Measurements from ENCODE around the gene ANKRD63. TPM values are rescaled to one million over a fixed set of nuclear protein-coding genes. Genes with fewer than 3 reads are reported as not detected.
A peak's percentile ranks its signal among the peaks of the same experiment; 100 is the strongest.

ANKRD63 gene
- total RNA-seq, 3 donors from 2014 or later: not detected

DNA sequence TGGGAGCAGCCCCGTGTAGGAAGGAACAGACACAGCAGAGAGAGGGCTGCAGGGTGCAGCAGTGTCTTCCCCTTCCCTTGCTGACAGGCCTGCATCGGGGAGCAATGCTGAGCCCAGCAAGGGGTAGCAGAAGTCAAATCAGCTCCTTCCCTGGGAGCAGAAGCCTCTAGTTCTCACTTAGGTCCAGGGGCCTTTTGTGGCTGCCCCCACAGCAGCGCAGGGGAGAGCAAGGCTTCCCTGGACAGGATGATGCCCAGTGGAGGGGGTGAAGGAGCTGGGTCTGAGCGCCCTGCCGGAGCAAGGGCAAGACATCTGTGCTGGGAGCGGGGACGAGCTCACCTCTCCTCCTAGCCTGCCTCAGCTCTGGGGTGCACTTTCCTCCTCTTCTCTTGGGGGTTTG, 24.0 kb upstream of the ANKRD63 start:
- Mint-ChIP-seq H3K9me3 (no peaks in the 10 kb centered on the region), H3K4me1 (ENCODE audit: low read depth) (peaks cover 45% of the 10 kb centered on the region), H3K4me3 (peak overlapping the region; percentile 95), H3K36me3 (ENCODE audit: insufficient read depth) (peaks cover 6% of the 10 kb centered on the region), H3K27me3 (ENCODE audit: low read depth) (no peaks in the 10 kb centered on the region)
- peak; percentile 8 to 12 for ATAC-seq
- no peak for DNase-seq

DNA sequence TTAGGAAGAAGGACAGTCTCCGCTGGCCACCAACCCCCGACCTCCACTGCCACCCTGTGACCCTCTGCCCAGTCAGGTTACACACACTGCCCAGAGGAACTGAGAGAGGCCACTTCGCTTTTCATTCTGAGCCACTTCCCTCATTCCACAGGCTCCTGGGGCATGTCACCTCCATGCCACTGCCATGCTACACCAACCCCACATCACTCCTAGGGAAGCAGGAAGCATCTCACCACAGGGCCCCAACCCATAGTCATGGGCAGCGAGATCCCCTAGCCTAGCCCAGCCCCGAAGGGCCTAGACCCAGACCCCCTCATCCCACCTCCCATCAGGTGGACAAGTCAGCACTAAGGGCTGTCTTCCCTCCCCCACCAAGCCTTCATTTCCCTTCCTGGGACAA, 23.5 kb upstream of the ANKRD63 start:
- peak overlapping the region; percentile 95 for H3K4me3 Mint-ChIP-seq
- H3K36me3 Mint-ChIP-seq (ENCODE audit: insufficient read depth): peaks cover 11% of the 10 kb centered on the region
- ATAC-seq (no peak), DNase-seq (no peak)
- peaks cover 45% of the 10 kb centered on the region for H3K4me1 Mint-ChIP-seq (ENCODE audit: low read depth)
- no peaks in the 10 kb centered on the region for H3K9me3 Mint-ChIP-seq
- no peaks in the 10 kb centered on the region for H3K27me3 Mint-ChIP-seq (ENCODE audit: low read depth)

DNA sequence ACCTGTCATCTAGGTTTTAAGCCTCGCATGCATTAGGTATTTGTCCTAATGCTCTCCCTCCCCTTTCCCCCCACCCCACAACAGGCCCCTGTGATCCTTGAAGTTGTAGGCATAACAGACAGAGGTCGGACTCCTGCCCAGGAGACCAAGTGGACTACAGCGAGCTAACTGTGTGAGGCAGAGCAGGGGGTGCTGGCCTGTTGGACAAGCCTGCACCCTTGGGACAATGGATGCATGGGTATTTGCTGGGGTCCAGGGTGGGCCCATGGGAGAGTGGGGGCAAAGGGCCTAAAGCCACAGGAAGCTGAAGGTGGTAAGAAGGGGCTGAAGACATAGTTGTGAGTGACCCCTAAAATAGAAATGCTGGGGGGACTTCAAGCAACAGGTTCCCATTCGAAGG, 22.4 kb upstream of the ANKRD63 start:
- H3K4me1 Mint-ChIP-seq (ENCODE audit: low read depth): peaks cover 45% of the 10 kb centered on the region
- peaks cover 19% of the 10 kb centered on the region for H3K36me3 Mint-ChIP-seq (ENCODE audit: insufficient read depth)
- ATAC-seq (no peak), DNase-seq (no peak)
- H3K4me3 Mint-ChIP-seq: no peak overlapping the region
- H3K27me3 Mint-ChIP-seq (ENCODE audit: low read depth): no peaks in the 10 kb centered on the region
- H3K9me3 Mint-ChIP-seq: no peaks in the 10 kb centered on the region

GRCh38 chr15:40303576-40303975, 20.7 kb upstream of the ANKRD63 start:
- Mint-ChIP-seq H3K27me3 (ENCODE audit: low read depth) (no peaks in the 10 kb centered on the region), H3K36me3 (ENCODE audit: insufficient read depth) (peaks cover 29% of the 10 kb centered on the region), H3K4me3 (no peak overlapping the region), H3K4me1 (ENCODE audit: low read depth) (peaks cover 30% of the 10 kb centered on the region), H3K9me3 (no peaks in the 10 kb centered on the region)
- DNase-seq: no peak
- ATAC-seq: no peak

DNA sequence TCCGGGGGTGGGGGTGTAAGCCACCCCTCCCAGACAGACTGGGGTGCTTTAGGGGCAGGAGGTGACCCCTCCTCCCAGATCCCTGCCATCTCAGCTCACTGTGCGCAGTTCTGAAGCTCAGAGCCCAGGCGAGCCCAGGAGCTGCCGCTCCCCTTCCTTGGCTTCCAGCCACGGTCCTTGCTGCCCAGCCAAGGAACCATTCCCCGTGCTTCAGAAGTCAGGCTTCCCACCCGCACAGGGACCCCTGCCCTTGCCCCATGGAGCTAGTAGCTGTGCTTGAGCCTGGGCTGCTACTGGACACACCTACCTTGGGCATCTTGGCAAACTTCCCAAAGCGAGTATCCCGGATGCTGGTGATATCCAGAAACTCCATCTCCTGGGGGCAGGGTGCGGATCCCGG, 20.1 kb upstream of the ANKRD63 start:
- Mint-ChIP-seq H3K36me3 (ENCODE audit: insufficient read depth) (peaks cover 29% of the 10 kb centered on the region), H3K4me3 (no peak overlapping the region), H3K27me3 (ENCODE audit: low read depth) (no peaks in the 10 kb centered on the region), H3K9me3 (no peaks in the 10 kb centered on the region), H3K4me1 (ENCODE audit: low read depth) (peaks cover 26% of the 10 kb centered on the region)
- DNase-seq (no peak), ATAC-seq (no peak)

DNA sequence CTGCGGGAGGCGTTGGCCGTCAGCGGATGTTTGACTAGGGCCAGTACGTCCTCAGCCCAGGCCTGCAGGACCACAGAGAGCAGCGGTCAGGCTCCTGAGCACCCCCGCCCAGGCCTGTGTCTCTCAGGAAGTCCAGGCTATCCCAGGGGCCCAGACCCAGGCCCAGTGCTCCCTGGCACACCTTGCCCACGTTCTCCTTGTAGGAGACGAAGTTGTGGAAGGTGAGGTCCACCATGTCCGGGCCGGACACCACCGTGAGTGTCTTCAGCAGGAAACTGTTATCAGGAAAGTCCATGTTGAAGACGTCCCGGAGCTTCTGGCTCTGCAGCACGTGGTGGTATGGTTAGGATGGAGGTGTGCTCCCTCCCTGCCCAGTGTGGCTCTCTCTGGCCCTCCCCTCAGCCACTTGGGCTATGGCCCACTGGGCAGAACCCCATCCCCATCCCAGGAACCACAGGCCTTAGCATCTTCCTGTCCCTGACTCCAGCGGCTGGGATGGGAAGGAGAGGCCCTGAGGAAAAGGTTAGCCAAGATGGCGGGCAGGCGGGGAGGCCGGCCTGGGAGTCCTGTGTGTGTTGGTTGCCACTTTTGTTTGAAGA, 19.5 kb upstream of the ANKRD63 start:
- ATAC-seq: no peak
- Mint-ChIP-seq H3K4me3 (no peak overlapping the region), H3K4me1 (ENCODE audit: low read depth) (peaks cover 25% of the 10 kb centered on the region), H3K27me3 (ENCODE audit: low read depth) (no peaks in the 10 kb centered on the region), H3K9me3 (no peaks in the 10 kb centered on the region), H3K36me3 (ENCODE audit: insufficient read depth) (peaks cover 31% of the 10 kb centered on the region)
- no peak for DNase-seq

DNA sequence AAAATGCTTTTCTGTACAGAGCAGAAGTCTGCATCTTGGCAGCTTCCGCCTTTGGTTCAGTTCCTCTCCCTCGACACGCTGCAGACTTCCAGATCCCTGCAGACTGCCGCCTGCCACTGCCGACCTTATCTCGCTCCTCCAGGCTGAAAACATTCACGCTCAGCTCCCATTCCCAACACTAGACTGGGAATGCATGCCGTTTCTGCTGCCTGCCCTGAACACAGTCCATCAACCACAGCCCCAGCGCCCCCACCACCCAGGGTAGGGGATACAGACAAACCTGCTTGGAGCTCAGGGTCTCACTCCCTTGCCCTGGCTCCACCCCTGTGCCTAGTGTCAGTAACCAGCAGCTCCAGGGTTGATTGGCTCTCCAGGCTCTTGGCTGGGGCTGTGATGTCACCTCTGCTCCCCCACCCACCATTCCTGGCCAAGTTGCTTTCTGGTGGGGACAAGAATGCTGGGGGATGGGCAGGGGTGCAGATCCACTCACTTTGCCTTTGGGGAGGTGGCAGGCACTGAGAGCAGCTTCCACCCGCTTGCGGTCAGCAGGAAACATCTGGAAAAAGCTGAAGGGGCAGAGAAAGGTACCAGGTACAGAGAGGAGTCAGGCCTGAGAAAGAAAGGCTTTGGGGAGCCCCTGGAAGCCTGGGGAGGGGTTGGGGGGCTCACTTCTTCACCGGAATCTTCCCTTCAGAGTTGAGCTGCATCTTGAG, 18.8 kb upstream of the ANKRD63 start:
- Mint-ChIP-seq H3K36me3 (ENCODE audit: insufficient read depth) (peaks cover 37% of the 10 kb centered on the region), H3K4me1 (ENCODE audit: low read depth) (peaks cover 22% of the 10 kb centered on the region), H3K27me3 (ENCODE audit: low read depth) (no peaks in the 10 kb centered on the region), H3K4me3 (no peak overlapping the region), H3K9me3 (no peaks in the 10 kb centered on the region)
- DNase-seq (no peak), ATAC-seq (no peak)

GRCh38 chr15:40300771-40301170, 17.9 kb upstream of the ANKRD63 start:
- H3K9me3 Mint-ChIP-seq: no peaks in the 10 kb centered on the region
- no peak for ATAC-seq
- H3K27me3 Mint-ChIP-seq (ENCODE audit: low read depth): no peaks in the 10 kb centered on the region
- no peak overlapping the region for H3K4me3 Mint-ChIP-seq
- peaks cover 14% of the 10 kb centered on the region for H3K4me1 Mint-ChIP-seq (ENCODE audit: low read depth)
- DNase-seq: no peak
- peaks cover 37% of the 10 kb centered on the region for H3K36me3 Mint-ChIP-seq (ENCODE audit: insufficient read depth)

DNA sequence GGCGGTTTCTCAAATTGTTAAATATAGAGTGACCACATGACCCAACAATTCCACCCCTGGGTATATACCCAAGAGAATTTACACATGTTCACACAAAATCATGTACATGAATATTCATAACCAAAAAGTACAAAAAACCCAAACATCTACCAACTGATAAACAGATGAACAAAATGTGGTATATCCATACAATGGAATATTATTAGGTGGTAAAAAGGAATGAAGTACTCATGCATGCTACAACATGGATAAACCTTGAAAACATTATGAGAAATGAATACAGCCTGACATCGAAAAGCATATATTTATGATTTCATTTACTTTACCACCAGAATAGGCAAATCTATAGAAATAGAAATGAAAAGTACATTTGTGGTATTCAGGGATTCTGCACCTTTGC, 17.5 kb upstream of the ANKRD63 start:
- Mint-ChIP-seq H3K27me3 (ENCODE audit: low read depth) (no peaks in the 10 kb centered on the region), H3K9me3 (no peaks in the 10 kb centered on the region), H3K4me3 (no peak overlapping the region), H3K36me3 (ENCODE audit: insufficient read depth) (peaks cover 40% of the 10 kb centered on the region), H3K4me1 (ENCODE audit: low read depth) (peaks cover 13% of the 10 kb centered on the region)
- ATAC-seq (no peak), DNase-seq (no peak)

GRCh38 chr15:40298216-40298935, 15.5 kb upstream of the ANKRD63 start:
- no peak for DNase-seq
- no peak for ATAC-seq
- H3K4me1 Mint-ChIP-seq (ENCODE audit: low read depth): no peaks in the 10 kb centered on the region

GRCh38 chr15:40297356-40297755, 14.5 kb upstream of the ANKRD63 start:
- Mint-ChIP-seq H3K4me1 (ENCODE audit: low read depth) (no peaks in the 10 kb centered on the region), H3K9me3 (no peaks in the 10 kb centered on the region), H3K27me3 (ENCODE audit: low read depth) (no peaks in the 10 kb centered on the region), H3K36me3 (ENCODE audit: insufficient read depth) (peaks cover 37% of the 10 kb centered on the region), H3K4me3 (no peak overlapping the region)
- DNase-seq (no peak), ATAC-seq (no peak)

More at GRCh38 chr15:40298216-40298935, 15.5 kb upstream of the ANKRD63 start:
- no peak overlapping the region for H3K4me3 Mint-ChIP-seq
- H3K9me3 Mint-ChIP-seq: no peaks in the 10 kb centered on the region
- H3K36me3 Mint-ChIP-seq (ENCODE audit: insufficient read depth): peaks cover 35% of the 10 kb centered on the region
- H3K27me3 Mint-ChIP-seq (ENCODE audit: low read depth): no peaks in the 10 kb centered on the region

GRCh38 chr15:40296561-40297230, 13.8 kb upstream of the ANKRD63 start:
- H3K9me3 Mint-ChIP-seq: no peaks in the 10 kb centered on the region
- no peaks in the 10 kb centered on the region for H3K4me1 Mint-ChIP-seq (ENCODE audit: low read depth)
- H3K36me3 Mint-ChIP-seq (ENCODE audit: insufficient read depth): peaks cover 36% of the 10 kb centered on the region

GRCh38 chr15:40295877-40296560, 13.2 kb upstream of the ANKRD63 start:
- DNase-seq (no peak), ATAC-seq (no peak)
- H3K27me3 Mint-ChIP-seq (ENCODE audit: low read depth): no peaks in the 10 kb centered on the region
- no peak overlapping the region for H3K4me3 Mint-ChIP-seq
- no peaks in the 10 kb centered on the region for H3K9me3 Mint-ChIP-seq
- peaks cover 31% of the 10 kb centered on the region for H3K36me3 Mint-ChIP-seq (ENCODE audit: insufficient read depth)
- no peaks in the 10 kb centered on the region for H3K4me1 Mint-ChIP-seq (ENCODE audit: low read depth)

More at GRCh38 chr15:40296561-40297230, 13.8 kb upstream of the ANKRD63 start:
- ATAC-seq (no peak), DNase-seq (no peak)
- H3K27me3 Mint-ChIP-seq (ENCODE audit: low read depth): no peaks in the 10 kb centered on the region
- H3K4me3 Mint-ChIP-seq: no peak overlapping the region

DNA sequence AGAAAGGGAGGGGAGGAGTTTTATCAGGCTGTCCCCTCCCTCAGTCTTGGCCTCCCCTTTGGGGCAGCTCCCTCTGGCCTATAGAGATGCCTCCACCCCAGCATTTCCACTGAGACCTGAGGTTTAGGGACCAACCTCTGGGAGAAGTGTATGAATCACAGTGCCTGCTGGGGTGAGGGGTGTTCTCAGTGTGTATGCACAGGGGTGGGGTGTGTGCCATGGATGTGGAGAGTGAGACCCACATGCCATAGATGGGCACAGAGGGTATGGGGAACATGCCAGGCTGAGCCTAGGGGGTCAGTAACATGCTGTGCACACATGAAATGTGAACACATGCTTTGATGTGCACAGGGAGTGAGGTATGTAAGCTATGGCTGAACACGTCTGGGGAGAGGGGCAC, 12.4 kb upstream of the ANKRD63 start:
- H3K36me3 Mint-ChIP-seq (ENCODE audit: insufficient read depth): peaks cover 24% of the 10 kb centered on the region
- no peak overlapping the region for H3K4me3 Mint-ChIP-seq
- H3K27me3 Mint-ChIP-seq (ENCODE audit: low read depth): no peaks in the 10 kb centered on the region

More for the DNA sequence above, 12.4 kb upstream of the ANKRD63 start:
- ATAC-seq: no peak
- Mint-ChIP-seq H3K4me1 (ENCODE audit: low read depth) (no peaks in the 10 kb centered on the region), H3K9me3 (no peaks in the 10 kb centered on the region)
- DNase-seq: no peak
